ENCODE data around the gene TGFBR2.

TGFBR2 gene

DNA sequence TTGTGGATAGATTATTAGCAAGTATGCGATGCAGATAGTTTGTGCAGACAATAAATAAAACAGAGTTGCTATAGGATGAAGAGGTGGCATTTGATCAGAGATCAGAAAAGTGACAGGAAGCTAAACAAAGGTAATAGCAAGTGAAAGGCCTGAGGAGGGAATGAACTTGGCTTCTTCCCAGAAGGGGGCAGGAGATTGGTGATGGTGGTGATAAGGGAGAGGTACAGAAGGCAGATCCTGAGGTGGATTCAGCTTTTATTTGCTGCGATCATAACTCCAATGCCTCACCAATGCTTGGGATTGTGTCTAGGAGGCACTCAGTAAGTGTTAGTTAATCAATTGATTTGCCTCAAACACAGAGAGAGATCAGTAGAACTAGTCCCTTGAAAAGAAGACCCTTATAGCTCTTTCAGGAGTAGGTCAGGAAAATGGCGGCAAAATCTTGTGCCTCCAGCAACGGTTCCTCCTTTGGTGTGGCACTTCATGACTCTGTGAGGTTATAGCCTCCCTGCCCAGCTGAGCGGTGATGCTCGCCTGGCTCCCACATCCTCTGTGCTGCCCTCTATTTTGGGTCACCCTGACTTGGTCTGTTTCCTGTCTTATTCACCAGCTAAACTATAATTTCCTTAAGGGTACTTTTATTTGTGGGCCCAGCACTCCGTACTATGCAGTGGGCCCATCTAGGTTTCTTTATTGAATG lies 37.5 kb downstream of the TGFBR2 start:
- no peaks in the 10 kb centered on the region for H4K20me1 ChIP-seq (ENCODE audit: insufficient read depth, low read length, poor library complexity, severe bottlenecking)
- peaks cover 79% of the 10 kb centered on the region for H3K79me2 ChIP-seq (ENCODE audit: insufficient read depth, low read length)
- TF ChIP-seq, protein P1, sequence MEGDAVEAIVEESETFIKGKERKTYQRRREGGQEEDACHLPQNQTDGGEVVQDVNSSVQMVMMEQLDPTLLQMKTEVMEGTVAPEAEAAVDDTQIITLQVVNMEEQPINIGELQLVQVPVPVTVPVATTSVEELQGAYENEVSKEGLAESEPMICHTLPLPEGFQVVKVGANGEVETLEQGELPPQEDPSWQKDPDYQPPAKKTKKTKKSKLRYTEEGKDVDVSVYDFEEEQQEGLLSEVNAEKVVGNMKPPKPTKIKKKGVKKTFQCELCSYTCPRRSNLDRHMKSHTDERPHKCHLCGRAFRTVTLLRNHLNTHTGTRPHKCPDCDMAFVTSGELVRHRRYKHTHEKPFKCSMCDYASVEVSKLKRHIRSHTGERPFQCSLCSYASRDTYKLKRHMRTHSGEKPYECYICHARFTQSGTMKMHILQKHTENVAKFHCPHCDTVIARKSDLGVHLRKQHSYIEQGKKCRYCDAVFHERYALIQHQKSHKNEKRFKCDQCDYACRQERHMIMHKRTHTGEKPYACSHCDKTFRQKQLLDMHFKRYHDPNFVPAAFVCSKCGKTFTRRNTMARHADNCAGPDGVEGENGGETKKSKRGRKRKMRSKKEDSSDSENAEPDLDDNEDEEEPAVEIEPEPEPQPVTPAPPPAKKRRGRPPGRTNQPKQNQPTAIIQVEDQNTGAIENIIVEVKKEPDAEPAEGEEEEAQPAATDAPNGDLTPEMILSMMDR (conservative IDR thresholded peaks at IDR 0.05; ENCODE audit: low read length) = no peak
- TF ChIP-seq EZH2phosphoT487 (IDR thresholded peaks at IDR 0.05; ENCODE audit: borderline replicate concordance) = no peak
- no peaks in the 10 kb centered on the region for H3K9me3 ChIP-seq (ENCODE audit: insufficient read depth, low read depth, low read length)
- H3K4me3 ChIP-seq (ENCODE audit: low read length, poor library complexity, severe bottlenecking) = peak overlapping the region; percentile 67
- H3F3A ChIP-seq (ENCODE audit: low read depth) = peaks cover 34% of the 10 kb centered on the region
- peak overlapping the region; percentile 90 for H3K4me2 ChIP-seq (ENCODE audit: low read depth, low read length, poor library complexity, severe bottlenecking)
- peaks cover 37% of the 10 kb centered on the region for H3K36me3 ChIP-seq (ENCODE audit: insufficient read depth, low read length)
- peak overlapping the region; percentile 79 for H3K9ac ChIP-seq (ENCODE audit: low read depth, low read length, poor library complexity, severe bottlenecking)
- no peak overlapping the region for H2AFZ ChIP-seq (ENCODE audit: low read length)
- no peaks in the 10 kb centered on the region for H3K27me3 ChIP-seq (ENCODE audit: insufficient read depth, low read length, poor library complexity, severe bottlenecking)
- no peaks in the 10 kb centered on the region for H3K9me2 ChIP-seq (replicated peaks; ENCODE audit: low read depth, low read length)
- peaks cover 96% of the 10 kb centered on the region for H3K4me1 ChIP-seq (ENCODE audit: insufficient read depth, low read length, poor library complexity, severe bottlenecking)

DNA sequence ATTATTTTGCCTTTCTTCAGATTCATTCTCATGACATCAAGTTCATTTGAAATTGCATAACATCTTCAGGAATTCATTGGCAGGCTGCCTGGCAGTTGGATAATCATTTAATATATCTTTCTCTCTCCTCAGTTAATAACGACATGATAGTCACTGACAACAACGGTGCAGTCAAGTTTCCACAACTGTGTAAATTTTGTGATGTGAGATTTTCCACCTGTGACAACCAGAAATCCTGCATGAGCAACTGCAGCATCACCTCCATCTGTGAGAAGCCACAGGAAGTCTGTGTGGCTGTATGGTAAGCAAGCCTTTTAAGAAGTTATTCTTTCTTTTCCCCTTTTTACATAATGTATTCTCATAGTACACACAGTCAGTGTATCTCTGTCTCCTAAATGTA lies 38.2 kb downstream of the TGFBR2 start:
- Histone ChIP-seq H3F3A (ENCODE audit: low read depth) (peaks cover 34% of the 10 kb centered on the region), H3K4me2 (ENCODE audit: low read depth, low read length, poor library complexity, severe bottlenecking) (peak overlapping the region; percentile 90), H3K9me3 (ENCODE audit: insufficient read depth, low read depth, low read length) (no peaks in the 10 kb centered on the region), H3K9me2 (replicated peaks; ENCODE audit: low read depth, low read length) (no peaks in the 10 kb centered on the region), H3K27me3 (ENCODE audit: insufficient read depth, low read length, poor library complexity, severe bottlenecking) (no peaks in the 10 kb centered on the region), H3K9ac (ENCODE audit: low read depth, low read length, poor library complexity, severe bottlenecking) (peak overlapping the region; percentile 79), H3K79me2 (ENCODE audit: insufficient read depth, low read length) (peaks cover 79% of the 10 kb centered on the region), H3K36me3 (ENCODE audit: insufficient read depth, low read length) (peaks cover 44% of the 10 kb centered on the region), H2AFZ (ENCODE audit: low read length) (no peak overlapping the region), H3K4me3 (ENCODE audit: low read length, poor library complexity, severe bottlenecking) (peak overlapping the region; percentile 67), H4K20me1 (ENCODE audit: insufficient read depth, low read length, poor library complexity, severe bottlenecking) (no peaks in the 10 kb centered on the region), H3K4me1 (ENCODE audit: insufficient read depth, low read length, poor library complexity, severe bottlenecking) (peaks cover 93% of the 10 kb centered on the region)
- no peak for TF ChIP-seq EZH2phosphoT487 (IDR thresholded peaks at IDR 0.05; ENCODE audit: borderline replicate concordance)
- TF ChIP-seq, protein P1 (conservative IDR thresholded peaks at IDR 0.05; ENCODE audit: low read length) = no peak

DNA sequence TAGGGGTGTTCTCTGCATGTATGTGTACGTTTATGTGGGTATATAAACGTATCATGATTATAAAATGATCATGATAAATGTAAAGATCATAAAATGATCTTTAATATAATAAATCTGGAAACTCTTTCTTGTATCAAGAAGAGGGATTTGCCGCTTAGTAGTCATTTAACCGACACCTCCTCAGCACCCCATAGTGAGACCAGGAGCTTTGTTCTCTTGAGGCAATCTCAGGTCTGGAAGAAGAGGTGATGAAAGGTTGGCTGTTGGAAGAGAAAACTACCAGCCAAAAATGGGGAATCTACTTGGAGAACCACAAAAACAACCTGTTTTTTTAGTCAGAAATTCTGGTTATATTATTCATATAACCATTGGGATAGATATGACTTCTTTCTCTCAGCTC lies 38.7 kb downstream of the TGFBR2 start:
- peaks cover 78% of the 10 kb centered on the region for H3K79me2 ChIP-seq (ENCODE audit: insufficient read depth, low read length)

More for the DNA sequence above, 38.7 kb downstream of the TGFBR2 start:
- no peaks in the 10 kb centered on the region for H4K20me1 ChIP-seq (ENCODE audit: insufficient read depth, low read length, poor library complexity, severe bottlenecking)
- peaks cover 49% of the 10 kb centered on the region for H3K36me3 ChIP-seq (ENCODE audit: insufficient read depth, low read length)
- peaks cover 88% of the 10 kb centered on the region for H3K4me1 ChIP-seq (ENCODE audit: insufficient read depth, low read length, poor library complexity, severe bottlenecking)
- TF ChIP-seq EZH2phosphoT487 (IDR thresholded peaks at IDR 0.05; ENCODE audit: borderline replicate concordance) = no peak
- TF ChIP-seq, protein P1 (conservative IDR thresholded peaks at IDR 0.05; ENCODE audit: low read length) = no peak
- H3K4me3 ChIP-seq (ENCODE audit: low read length, poor library complexity, severe bottlenecking) = peak overlapping the region; percentile 67
- H2AFZ ChIP-seq (ENCODE audit: low read length) = no peak overlapping the region
- peaks cover 34% of the 10 kb centered on the region for H3F3A ChIP-seq (ENCODE audit: low read depth)
- H3K9ac ChIP-seq (ENCODE audit: low read depth, low read length, poor library complexity, severe bottlenecking) = peak overlapping the region; percentile 79
- H3K9me2 ChIP-seq (replicated peaks; ENCODE audit: low read depth, low read length) = no peaks in the 10 kb centered on the region
- peak overlapping the region; percentile 90 for H3K4me2 ChIP-seq (ENCODE audit: low read depth, low read length, poor library complexity, severe bottlenecking)
- no peaks in the 10 kb centered on the region for H3K27me3 ChIP-seq (ENCODE audit: insufficient read depth, low read length, poor library complexity, severe bottlenecking)
- H3K9me3 ChIP-seq (ENCODE audit: insufficient read depth, low read depth, low read length) = no peaks in the 10 kb centered on the region
